Karpas-422 (cell line): ENCODE results near the gene MANSC4. TPM values are rescaled to one million over a fixed set of nuclear protein-coding genes. Genes with fewer than 3 reads are reported as not detected.
A peak's percentile ranks its signal among the peaks of the same experiment; 100 is the strongest.

Source experiments
- DNase-seq: peaks from one replicate; pipeline ENCODE4 v3.0.0-alpha.2; 2015
- H2AFZ ChIP-seq: fragments of 200-600 bp; sonication (generic); 2 replicates; pipeline ENCODE4 v1.6.1; 2014; ENCODE audit warnings: antibody characterized with exemption, low read length, mixed read lengths
- H3K27ac ChIP-seq: fragments of 200-600 bp; sonication (generic); 2 replicates; pipeline ENCODE4 v1.5.1; 2014; ENCODE audit warnings: mild to moderate bottlenecking, low read length, moderate library complexity
- H3K27me3 ChIP-seq: fragments of 200-600 bp; sonication (generic); 2 replicates; pipeline ENCODE4 v1.6.1; 2014; ENCODE audit warnings: low read length, mixed read lengths
- H3K36me3 ChIP-seq: fragments of 200-600 bp; sonication (generic); 2 replicates; pipeline ENCODE4 v1.6.1; 2014; ENCODE audit warnings: low read length, mixed read lengths; ENCODE audit not compliant: insufficient read depth
- H3K4me1 ChIP-seq: fragments of 200-600 bp; sonication (generic); 2 replicates; pipeline ENCODE4 v1.6.1; 2014; ENCODE audit warnings: mild to moderate bottlenecking, low read length, mixed read lengths
- H3K4me2 ChIP-seq: fragments of 200-600 bp; sonication (generic); 2 replicates; pipeline ENCODE4 v1.6.1; 2014; ENCODE audit warnings: low read length, low read depth, mild to moderate bottlenecking; ENCODE audit not compliant: poor library complexity, severe bottlenecking
- H3K4me3 ChIP-seq: fragments of 200-600 bp; sonication (generic); 2 replicates; pipeline ENCODE4 v1.5.1; 2014; ENCODE audit warnings: mild to moderate bottlenecking, antibody characterized with exemption, low read length, mixed read lengths
- H3K79me2 ChIP-seq: fragments of 200-600 bp; sonication (generic); 2 replicates; pipeline ENCODE4 v1.6.1; 2014; ENCODE audit warnings: mild to moderate bottlenecking, low read length, mixed read lengths
- H3K9ac ChIP-seq: fragments of 200-600 bp; sonication (generic); 2 replicates; pipeline ENCODE4 v1.6.0; 2014; ENCODE audit warnings: low read length
- H3K9me2 ChIP-seq: fragments of 200-600 bp; sonication (generic), shearing (Covaris generic); replicated peaks from 2 replicates; pipeline ENCODE4 v1.6.0; 2014; ENCODE audit warnings: mild to moderate bottlenecking, low read length, moderate library complexity; ENCODE audit not compliant: insufficient read depth
- H3K9me3 ChIP-seq: fragments of 300-700, 200-600 bp; sonication (generic); 2 replicates; pipeline ENCODE4 v1.6.1; 2014; ENCODE audit warnings: low read length, mixed read lengths
- H4K20me1 ChIP-seq: fragments of 200-600 bp; sonication (generic); 2 replicates; pipeline ENCODE4 v1.6.1; 2014; ENCODE audit warnings: mild to moderate bottlenecking, antibody characterized with exemption, low read length, low read depth; ENCODE audit not compliant: insufficient read depth
- small RNA-seq: library from RNA; depleted of rRNA; stranded (forward); fragments of <200 nt; gene quantifications from one replicate; pipeline ENCODE3, GENCODE V24; 2014
- total RNA-seq: library from RNA; depleted of rRNA; stranded (reverse); fragments of >200 nt; shearing (Covaris generic); gene quantifications from 2 replicates; pipeline ENCODE4 v1.2.3, GENCODE V29; 2014; ENCODE audit warnings: low replicate concordance; rRNA removed

Gene MANSC4
- total RNA-seq, 1 experiment from 2014 or later = not detected

GRCh38 chr12:27733052-27733656, 46.9 kb downstream of the MANSC4 start:
- H3K79me2 ChIP-seq = peaks cover 45% of the 10 kb centered on the region
- H3K9me3 ChIP-seq = no peaks in the 10 kb centered on the region
- no peak overlapping the region for H3K4me3 ChIP-seq
- H3K27me3 ChIP-seq = no peaks in the 10 kb centered on the region
- no peak overlapping the region for H2AFZ ChIP-seq
- peaks cover 24% of the 10 kb centered on the region; the same call in 1 of the 2 replicates for H3K36me3 ChIP-seq
- H3K9ac ChIP-seq = no peak overlapping the region
- no peaks in the 10 kb centered on the region for H4K20me1 ChIP-seq
- no peak overlapping the region for H3K27ac ChIP-seq
- peak; percentile 74 for DNase-seq
- H3K4me1 ChIP-seq = no peaks in the 10 kb centered on the region
- H3K9me2 ChIP-seq = no peaks in the 10 kb centered on the region
- no peak overlapping the region for H3K4me2 ChIP-seq

- no peak overlapping the region for H2AFZ ChIP-seq
- H3K4me3 ChIP-seq = no peak overlapping the region
- no peaks in the 10 kb centered on the region for H4K20me1 ChIP-seq
- H3K9me3 ChIP-seq = no peaks in the 10 kb centered on the region
- H3K9me2 ChIP-seq = no peaks in the 10 kb centered on the region
- peaks cover 18% of the 10 kb centered on the region; the same call in 1 of the 2 replicates for H3K36me3 ChIP-seq
- H3K27me3 ChIP-seq = no peaks in the 10 kb centered on the region
- no peak overlapping the region for H3K4me2 ChIP-seq
- no peak overlapping the region for H3K27ac ChIP-seq
- no peaks in the 10 kb centered on the region for H3K4me1 ChIP-seq
- H3K79me2 ChIP-seq = peaks cover 51% of the 10 kb centered on the region
- DNase-seq = peak; percentile 66
- H3K9ac ChIP-seq = no peak overlapping the region
Measured at GRCh38 chr12:27732281-27732680, 47.8 kb downstream of the MANSC4 start.

DNA sequence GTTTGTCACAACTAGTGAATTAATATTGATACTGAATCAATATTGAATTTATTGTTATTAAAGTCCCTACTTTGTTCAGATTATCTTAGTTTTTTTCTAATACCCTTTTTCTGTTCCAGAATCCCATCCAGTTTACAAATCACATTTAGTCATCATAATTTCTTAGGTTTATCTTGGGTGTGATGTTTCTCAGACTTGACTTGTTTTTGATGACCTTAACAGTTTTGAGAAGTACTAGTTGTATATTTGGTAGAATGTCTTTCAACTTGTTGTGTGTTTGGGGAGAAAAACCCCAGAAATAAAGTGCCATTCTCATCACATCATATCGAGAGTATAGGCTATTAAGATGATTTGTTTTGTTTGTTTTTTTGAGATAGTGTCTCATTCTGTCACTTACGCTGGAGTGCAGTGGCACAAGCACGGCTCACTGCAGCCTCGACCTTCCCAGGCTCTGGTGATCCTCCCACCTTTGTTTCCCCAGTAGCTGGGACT, 49.9 kb downstream of the MANSC4 start:
- Histone ChIP-seq H3K27ac (no peak overlapping the region), H3K4me1 (no peaks in the 10 kb centered on the region), H3K27me3 (no peaks in the 10 kb centered on the region), H3K9ac (no peak overlapping the region), H3K4me2 (no peak overlapping the region), H3K9me2 (no peaks in the 10 kb centered on the region), H3K4me3 (no peak overlapping the region), H3K79me2 (peaks cover 60% of the 10 kb centered on the region), H3K9me3 (no peaks in the 10 kb centered on the region), H4K20me1 (no peaks in the 10 kb centered on the region), H2AFZ (no peak overlapping the region), H3K36me3 (peaks cover 20% of the 10 kb centered on the region; the same call in 1 of the 2 replicates)
- DNase-seq = no peak

DNA sequence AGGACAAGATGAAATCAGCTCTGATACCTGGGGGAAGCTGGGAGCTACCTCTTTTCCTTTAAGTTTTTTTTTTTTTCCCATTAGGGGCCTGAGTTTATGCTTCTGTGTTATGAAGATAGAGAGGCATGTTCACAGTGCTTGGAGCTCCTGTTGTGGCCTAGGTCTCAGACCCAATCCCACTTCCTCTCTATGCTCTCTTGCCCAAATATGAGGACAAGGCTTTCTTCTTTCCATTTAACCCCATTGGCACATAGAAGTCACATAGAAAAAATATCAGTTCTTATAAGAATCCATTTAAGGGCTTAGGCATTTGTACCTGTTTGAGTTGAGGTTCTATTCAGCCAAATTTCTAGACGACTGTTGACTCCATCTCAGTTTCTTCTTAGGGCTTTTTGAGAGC, 56.8 kb downstream of the MANSC4 start:
- no peak for DNase-seq
- Histone ChIP-seq H3K79me2 (peaks cover 62% of the 10 kb centered on the region), H3K27ac (no peak overlapping the region), H2AFZ (no peak overlapping the region), H3K27me3 (no peaks in the 10 kb centered on the region), H3K9ac (no peak overlapping the region), H3K9me2 (no peaks in the 10 kb centered on the region), H4K20me1 (no peaks in the 10 kb centered on the region), H3K4me3 (no peak overlapping the region), H3K36me3 (peaks cover 39% of the 10 kb centered on the region; the same call in 1 of the 2 replicates), H3K9me3 (no peaks in the 10 kb centered on the region), H3K4me2 (no peak overlapping the region), H3K4me1 (no peaks in the 10 kb centered on the region)

Small RNA genes lying within 50 kb of the gene (small RNA-seq; reads per million reads assigned to genes)
- gene RF00019 (not detected), gene RF02271 (not detected)

Other genes starting within 250 kb of the MANSC4 start
- not detected in 2 replicates for gene REP15, start 83.8 kb downstream of the MANSC4 start, total RNA-seq
- gene MRPS35, start 69.4 kb downstream of the MANSC4 start, total RNA-seq = 41.3 and 77.0 TPM in 2 replicates
- 23.7 and 43.9 TPM in 2 replicates for gene KLHL42, start within 50 bp of the MANSC4 start, total RNA-seq
- gene PTHLH, start 192.5 kb upstream of the MANSC4 start, total RNA-seq = not detected in 2 replicates